Erythroblast (primary cell): ENCODE results near the gene COQ4.

ENCODE experiments used
- GATA1 ChIP-seq: IDR thresholded peaks from 2 replicates; pipeline ENCODE4 v1.6.1; 2011; ENCODE audit warnings: low read depth, mild to moderate bottlenecking, control low read depth, low read length, moderate library complexity
- POLR2A ChIP-seq: IDR thresholded peaks from 2 replicates; pipeline ENCODE4 v1.6.1; 2011; ENCODE audit warnings: mild to moderate bottlenecking, low read length

- TF ChIP-seq POLR2A (no peak), GATA1 (no peak)
These were observed 34.2 kb upstream of the COQ4 start for GRCh38 chr9:128288273-128289004.
